BJ (cell line): Measurements from ENCODE around the gene LOXL3. TPM values are rescaled to one million over a fixed set of nuclear protein-coding genes. Genes with fewer than 3 reads are reported as not detected.

Experiments
- CTCF ChIA-PET: fragments of 350-600 bp; formaldehyde crosslinking; extraction: SDS; loops from one replicate; lab custom pipeline; 2021; ENCODE audit warnings: antibody characterized with exemption, inconsistent platforms; lab: Yijun Ruan, JAX
- POLR2A ChIA-PET: fragments of 300-600 bp; sonication (Branson Sonifier 250); formaldehyde crosslinking; extraction: SDS; loops from one replicate; lab custom pipeline; 2021; ENCODE audit warnings: antibody characterized with exemption; lab: Charles Lee
- DNase-seq: peaks from one replicate; pipeline ENCODE4 v3.0.0-alpha.2; 2011; ENCODE audit warnings: low read depth
- H3K27me3 ChIP-seq: 2 replicates; pipeline ENCODE4 v1.6.0; 2011; ENCODE audit warnings: low read length; ENCODE audit not compliant: control insufficient read depth, insufficient read depth
- H3K36me3 ChIP-seq: 2 replicates; pipeline ENCODE4 v1.5.1; 2011; ENCODE audit warnings: low read length; ENCODE audit not compliant: control insufficient read depth, insufficient read depth
- H3K4me3 ChIP-seq: 2 replicates; pipeline ENCODE4 v1.5.1; 2011; ENCODE audit warnings: low read depth, mild to moderate bottlenecking, control low read depth, low read length
- CTCF ChIP-seq: IDR thresholded peaks from 2 replicates; pipeline ENCODE4 v1.5.1; 2011; ENCODE audit warnings: low read depth, mild to moderate bottlenecking, control low read depth, inconsistent platforms, low read length, moderate library complexity; ENCODE audit not compliant: insufficient read depth
- polyA plus RNA-seq: library from polyadenylated mRNA; depleted of rRNA; stranded (reverse); fragments of >200 nt; gene quantifications from 2 replicates; pipeline ENCODE4 v1.2.3, GENCODE V29; 2011

Gene LOXL3
- polyA plus RNA-seq, 1 experiment = 130 TPM

- TF ChIP-seq CTCF = no peak
- Histone ChIP-seq H3K36me3 (peaks cover 2% of the 10 kb centered on the region), H3K4me3 (no peak overlapping the region), H3K27me3 (no peaks in the 10 kb centered on the region)
- POLR2A ChIA-PET = no interaction called here
- CTCF ChIA-PET = interaction anchor here (1.1 kb wide), 1 partner anchor 24 kb away, joined by 3 read pairs; no protein-coding TSS in a partner anchor
- DNase-seq = no peak
Measured at GRCh38 chr2:74551530-74551929, 2.2 kb downstream of the LOXL3 start.

GRCh38 chr2:74550231-74550630 lies 3.5 kb downstream of the LOXL3 start:
- no peak for DNase-seq
- H3K4me3 ChIP-seq = no peak overlapping the region
- ChIA-PET CTCF (interaction anchor here (0.7 to 1.4 kb wide), 3 partner anchors 37 to 67 kb away, joined by 3 to 5 read pairs (median 4); partner anchors contain the start of genes CCDC142 and TTC31), POLR2A (no interaction called here)
- no peaks in the 10 kb centered on the region for H3K27me3 ChIP-seq
- no peaks in the 10 kb centered on the region for H3K36me3 ChIP-seq
- no peak for TF ChIP-seq CTCF

- DNase-seq = no peak
- no peak for TF ChIP-seq CTCF
- Histone ChIP-seq H3K36me3 (no peaks in the 10 kb centered on the region), H3K4me3 (peak overlapping the region; percentile 42), H3K27me3 (no peaks in the 10 kb centered on the region)
- POLR2A ChIA-PET = no interaction called here
- CTCF ChIA-PET = interaction anchor here (1.0 to 1.4 kb wide), 2 partner anchors 41 to 66 kb away, joined by 3 to 4 read pairs; partner anchors contain the start of genes CCDC142 and TTC31
Measured at GRCh38 chr2:74548900-74549826, 4.6 kb downstream of the LOXL3 start.

GRCh38 chr2:74548285-74548899 lies 5.3 kb downstream of the LOXL3 start:
- TF ChIP-seq CTCF = no peak
- H3K36me3 ChIP-seq = no peaks in the 10 kb centered on the region
- ChIA-PET POLR2A (no interaction called here), CTCF (interaction anchor here (1.5 kb wide), 1 partner anchor 15 kb away, joined by 4 read pairs; no protein-coding TSS in a partner anchor)
- H3K27me3 ChIP-seq = no peaks in the 10 kb centered on the region
- DNase-seq = no peak
- peak overlapping the region; percentile 42 for H3K4me3 ChIP-seq

- no peak for DNase-seq
- ChIA-PET POLR2A (no interaction called here), CTCF (no interaction called here)
- no peak for TF ChIP-seq CTCF
- Histone ChIP-seq H3K36me3 (no peaks in the 10 kb centered on the region), H3K4me3 (no peak overlapping the region), H3K27me3 (no peaks in the 10 kb centered on the region)
Measured at GRCh38 chr2:74546004-74546403, 7.7 kb downstream of the LOXL3 start.
